ENCODE results near the gene GLA.

GRCh38 chrX:101390664-101391525 is 16.8 kb downstream of the GLA start, which contains the start of gene RPL36A:
- TF ChIP-seq, protein P1, sequence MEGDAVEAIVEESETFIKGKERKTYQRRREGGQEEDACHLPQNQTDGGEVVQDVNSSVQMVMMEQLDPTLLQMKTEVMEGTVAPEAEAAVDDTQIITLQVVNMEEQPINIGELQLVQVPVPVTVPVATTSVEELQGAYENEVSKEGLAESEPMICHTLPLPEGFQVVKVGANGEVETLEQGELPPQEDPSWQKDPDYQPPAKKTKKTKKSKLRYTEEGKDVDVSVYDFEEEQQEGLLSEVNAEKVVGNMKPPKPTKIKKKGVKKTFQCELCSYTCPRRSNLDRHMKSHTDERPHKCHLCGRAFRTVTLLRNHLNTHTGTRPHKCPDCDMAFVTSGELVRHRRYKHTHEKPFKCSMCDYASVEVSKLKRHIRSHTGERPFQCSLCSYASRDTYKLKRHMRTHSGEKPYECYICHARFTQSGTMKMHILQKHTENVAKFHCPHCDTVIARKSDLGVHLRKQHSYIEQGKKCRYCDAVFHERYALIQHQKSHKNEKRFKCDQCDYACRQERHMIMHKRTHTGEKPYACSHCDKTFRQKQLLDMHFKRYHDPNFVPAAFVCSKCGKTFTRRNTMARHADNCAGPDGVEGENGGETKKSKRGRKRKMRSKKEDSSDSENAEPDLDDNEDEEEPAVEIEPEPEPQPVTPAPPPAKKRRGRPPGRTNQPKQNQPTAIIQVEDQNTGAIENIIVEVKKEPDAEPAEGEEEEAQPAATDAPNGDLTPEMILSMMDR (IDR thresholded peaks at IDR 0.05; ENCODE audit: low read depth, low read length, missing input control), result peak; percentile 60
- TF ChIP-seq RXRA (IDR thresholded peaks at IDR 0.05) (no peak), TAF1 (conservative IDR thresholded peaks at IDR 0.05) (peak; percentile 97), RAD21 (IDR thresholded peaks at IDR 0.05) (peak; percentile 35 to 60), JUND (IDR thresholded peaks at IDR 0.05) (no peak), ZBTB33 (IDR thresholded peaks at IDR 0.05) (no peak), SP1 (IDR thresholded peaks at IDR 0.05) (peak; percentile 40), FOXA1 (IDR thresholded peaks at IDR 0.05) (no peak), GABPA (IDR thresholded peaks at IDR 0.05 in 1 of 2, conservative IDR thresholded peaks at IDR 0.05 in 1 of 2) (peak; percentile 44 to 87)
- TF ChIP-seq, protein P2, sequence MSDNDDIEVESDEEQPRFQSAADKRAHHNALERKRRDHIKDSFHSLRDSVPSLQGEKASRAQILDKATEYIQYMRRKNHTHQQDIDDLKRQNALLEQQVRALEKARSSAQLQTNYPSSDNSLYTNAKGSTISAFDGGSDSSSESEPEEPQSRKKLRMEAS (IDR thresholded peaks at IDR 0.05), result peak; percentile 54
- TF ChIP-seq, protein P3, sequence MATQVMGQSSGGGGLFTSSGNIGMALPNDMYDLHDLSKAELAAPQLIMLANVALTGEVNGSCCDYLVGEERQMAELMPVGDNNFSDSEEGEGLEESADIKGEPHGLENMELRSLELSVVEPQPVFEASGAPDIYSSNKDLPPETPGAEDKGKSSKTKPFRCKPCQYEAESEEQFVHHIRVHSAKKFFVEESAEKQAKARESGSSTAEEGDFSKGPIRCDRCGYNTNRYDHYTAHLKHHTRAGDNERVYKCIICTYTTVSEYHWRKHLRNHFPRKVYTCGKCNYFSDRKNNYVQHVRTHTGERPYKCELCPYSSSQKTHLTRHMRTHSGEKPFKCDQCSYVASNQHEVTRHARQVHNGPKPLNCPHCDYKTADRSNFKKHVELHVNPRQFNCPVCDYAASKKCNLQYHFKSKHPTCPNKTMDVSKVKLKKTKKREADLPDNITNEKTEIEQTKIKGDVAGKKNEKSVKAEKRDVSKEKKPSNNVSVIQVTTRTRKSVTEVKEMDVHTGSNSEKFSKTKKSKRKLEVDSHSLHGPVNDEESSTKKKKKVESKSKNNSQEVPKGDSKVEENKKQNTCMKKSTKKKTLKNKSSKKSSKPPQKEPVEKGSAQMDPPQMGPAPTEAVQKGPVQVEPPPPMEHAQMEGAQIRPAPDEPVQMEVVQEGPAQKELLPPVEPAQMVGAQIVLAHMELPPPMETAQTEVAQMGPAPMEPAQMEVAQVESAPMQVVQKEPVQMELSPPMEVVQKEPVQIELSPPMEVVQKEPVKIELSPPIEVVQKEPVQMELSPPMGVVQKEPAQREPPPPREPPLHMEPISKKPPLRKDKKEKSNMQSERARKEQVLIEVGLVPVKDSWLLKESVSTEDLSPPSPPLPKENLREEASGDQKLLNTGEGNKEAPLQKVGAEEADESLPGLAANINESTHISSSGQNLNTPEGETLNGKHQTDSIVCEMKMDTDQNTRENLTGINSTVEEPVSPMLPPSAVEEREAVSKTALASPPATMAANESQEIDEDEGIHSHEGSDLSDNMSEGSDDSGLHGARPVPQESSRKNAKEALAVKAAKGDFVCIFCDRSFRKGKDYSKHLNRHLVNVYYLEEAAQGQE (IDR thresholded peaks at IDR 0.05), result peak; percentile 87

Measured in liver (tissue), 3 donors.